Neural cell (in vitro differentiated cells): ENCODE measurements around the gene AP1M2.
"Not testable (repeated sequence)": the region's sequence is repeated elsewhere in the genome, so short reads cannot be mapped to it uniquely, and the experiment has no call there.

ENCODE experiments used
- CTCF ChIP-seq: fragments of 450-650 bp; IDR thresholded peaks from 2 replicates; pipeline ENCODE4 v1.5.1; 2014; ENCODE audit warnings: antibody characterized with exemption, mild to moderate bottlenecking, moderate library complexity; ENCODE audit not compliant: poor library complexity, severe bottlenecking
- EP300 ChIP-seq: fragments of 450-650 bp; conservative IDR thresholded peaks from 2 replicates; pipeline ENCODE4 v1.6.1; 2014; ENCODE audit warnings: antibody characterized with exemption, mild to moderate bottlenecking, moderate library complexity; ENCODE audit not compliant: poor library complexity, severe bottlenecking
- EZH2 ChIP-seq: fragments of 200-600, 300-800 bp; shearing (Covaris generic), sonication (generic); IDR thresholded peaks from 2 replicates; pipeline ENCODE4 v1.6.1; 2014; ENCODE audit warnings: antibody characterized with exemption, low read length, borderline replicate concordance, mild to moderate bottlenecking; ENCODE audit not compliant: insufficient read depth, poor library complexity, severe bottlenecking
- POLR2AphosphoS5 ChIP-seq: IDR thresholded peaks from 2 replicates; pipeline ENCODE4 v1.6.1; 2012
- RAD21 ChIP-seq: fragments of 450-650 bp; conservative IDR thresholded peaks from 2 replicates; pipeline ENCODE4 v1.6.1; 2014; ENCODE audit warnings: antibody characterized with exemption, mild to moderate bottlenecking, moderate library complexity
- TAF1 ChIP-seq: IDR thresholded peaks from 2 replicates; pipeline ENCODE4 v1.6.1; 2012; ENCODE audit warnings: low read depth

GRCh38 chr19:10526887-10527286 lies 60.2 kb downstream of the AP1M2 start:
- TF ChIP-seq CTCF, EZH2, RAD21, TAF1, POLR2AphosphoS5, EP300: not testable (repeated sequence)
